HG02943 (cell line): ENCODE results near the gene CDK5.
A peak's percentile ranks its signal among the peaks of the same experiment; 100 is the strongest.
"Not testable (repeated sequence)": the region's sequence is repeated elsewhere in the genome, so short reads cannot be mapped to it uniquely, and the experiment has no call there.

ENCODE experiments used
- ATAC-seq: cut with Tn5 transposase; IDR thresholded peaks from one replicate; pipeline ENCODE4 v1.9.1; 2021; ENCODE audit warnings: mild to moderate bottlenecking, low read depth, moderate library complexity; ENCODE audit not compliant: unreplicated experiment

The CDK5 gene

DNA sequence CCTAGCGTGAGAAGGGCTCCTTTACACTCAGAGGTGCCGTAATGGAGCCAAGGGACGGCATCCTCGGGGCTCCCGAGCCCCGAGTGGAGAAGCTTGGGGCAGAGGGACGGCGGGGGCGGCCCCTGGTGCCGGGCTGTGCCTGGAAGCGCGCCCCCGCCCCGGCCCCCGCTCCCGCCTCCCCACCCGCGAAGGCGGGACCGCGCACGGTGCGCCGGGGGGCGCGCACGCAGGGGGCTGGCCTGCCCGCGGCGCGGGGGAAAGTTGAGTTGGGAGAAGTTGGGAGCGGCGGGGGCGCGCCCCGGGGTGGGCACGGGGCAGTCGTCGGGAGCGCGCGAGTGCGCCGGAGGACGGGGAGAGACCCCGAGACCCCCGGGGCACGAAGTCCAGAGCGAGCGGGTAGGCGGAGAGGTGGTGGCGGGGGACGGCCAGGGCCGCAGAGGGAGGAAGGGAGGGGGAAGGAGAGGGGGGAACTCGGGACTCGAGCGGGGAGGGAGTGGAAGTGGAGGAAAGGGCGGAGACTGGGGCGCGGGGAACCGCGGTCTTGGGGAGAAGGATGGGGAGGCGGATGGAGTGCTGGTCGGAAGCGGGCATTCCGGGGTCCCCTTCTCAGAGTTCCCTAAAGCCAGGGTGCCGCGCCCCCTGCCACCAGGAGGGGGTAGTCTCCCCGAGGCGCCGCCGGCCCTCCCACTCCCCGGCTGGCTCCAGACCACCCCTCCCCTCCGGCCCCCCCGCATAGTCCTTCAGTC lies 1.8 kb upstream of the CDK5 start, which contains the start of gene SLC4A2:
Gene SLC4A2 (plus strand): TSS at position 223 of the 746 bp plus-strand sequence. CDS start 2,399 bp downstream, outside the sequence.
- no peak for ATAC-seq

DNA sequence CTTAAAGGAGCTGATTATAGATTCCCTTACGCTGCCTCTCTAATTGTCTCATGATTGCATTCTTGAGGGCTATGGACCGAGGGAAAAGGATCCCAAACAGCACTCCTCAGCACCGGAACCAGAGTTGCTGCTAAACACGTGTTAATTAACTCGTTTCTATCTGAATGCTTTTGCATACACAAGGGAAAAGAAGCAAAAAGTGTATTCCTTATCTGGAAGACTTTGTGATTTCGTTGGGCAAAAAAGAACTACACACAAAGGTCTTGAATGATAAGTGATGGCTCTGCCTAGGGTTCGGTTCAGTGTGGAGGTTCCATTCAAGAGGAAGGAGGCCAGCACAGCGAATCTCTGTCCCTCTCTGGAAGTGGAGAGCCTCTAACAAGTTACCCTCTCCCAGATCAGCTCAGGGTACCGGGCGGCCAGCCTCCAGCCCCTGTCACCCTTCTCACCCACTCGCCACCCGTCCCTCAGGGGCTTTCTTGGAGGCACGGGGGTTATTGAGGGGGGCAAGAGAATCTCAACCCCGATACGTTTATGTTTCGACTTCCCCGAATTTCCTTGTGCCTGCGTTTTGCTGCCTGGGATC lies 1.2 kb upstream of the CDK5 start:
- ATAC-seq: no peak

DNA sequence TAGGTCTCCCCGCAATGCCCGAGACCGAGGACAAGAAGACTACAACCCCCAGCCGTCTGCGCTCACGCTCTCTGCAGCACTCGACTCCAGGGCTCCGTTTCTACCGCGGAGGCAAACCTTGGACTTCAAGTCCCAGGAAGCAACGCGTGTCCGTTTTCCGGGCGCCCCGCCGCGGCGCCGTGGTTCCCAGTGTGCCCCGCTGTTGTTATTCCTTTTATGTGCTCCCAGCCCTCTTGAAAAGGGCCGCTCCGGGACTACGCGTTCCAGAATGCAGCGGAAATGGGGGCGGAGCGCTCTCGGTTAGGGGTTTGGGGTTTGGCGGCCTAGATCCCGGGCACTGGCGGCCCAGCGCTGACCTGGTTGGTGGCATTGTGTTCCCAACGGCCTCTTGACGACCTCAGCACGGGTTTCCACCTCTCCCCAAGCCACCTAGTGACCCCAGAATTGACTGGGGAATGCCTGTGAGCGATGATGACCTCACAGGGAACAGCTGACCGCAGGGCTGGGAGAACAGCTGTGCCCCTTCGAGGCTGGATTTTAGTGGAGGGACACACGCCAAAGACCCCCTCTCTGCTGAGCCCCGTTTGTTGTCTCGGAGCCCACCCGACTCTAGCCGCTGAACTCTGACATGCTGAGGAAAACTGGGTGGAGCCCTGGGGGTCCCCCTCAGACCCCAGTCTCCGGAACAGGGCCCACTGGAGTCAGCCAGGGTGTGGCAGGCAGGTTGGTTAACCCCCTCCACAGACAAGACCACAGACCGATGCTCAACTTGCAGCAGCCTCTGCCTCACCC lies 488 bp upstream of the CDK5 start:
- peak; percentile 81 for ATAC-seq

DNA sequence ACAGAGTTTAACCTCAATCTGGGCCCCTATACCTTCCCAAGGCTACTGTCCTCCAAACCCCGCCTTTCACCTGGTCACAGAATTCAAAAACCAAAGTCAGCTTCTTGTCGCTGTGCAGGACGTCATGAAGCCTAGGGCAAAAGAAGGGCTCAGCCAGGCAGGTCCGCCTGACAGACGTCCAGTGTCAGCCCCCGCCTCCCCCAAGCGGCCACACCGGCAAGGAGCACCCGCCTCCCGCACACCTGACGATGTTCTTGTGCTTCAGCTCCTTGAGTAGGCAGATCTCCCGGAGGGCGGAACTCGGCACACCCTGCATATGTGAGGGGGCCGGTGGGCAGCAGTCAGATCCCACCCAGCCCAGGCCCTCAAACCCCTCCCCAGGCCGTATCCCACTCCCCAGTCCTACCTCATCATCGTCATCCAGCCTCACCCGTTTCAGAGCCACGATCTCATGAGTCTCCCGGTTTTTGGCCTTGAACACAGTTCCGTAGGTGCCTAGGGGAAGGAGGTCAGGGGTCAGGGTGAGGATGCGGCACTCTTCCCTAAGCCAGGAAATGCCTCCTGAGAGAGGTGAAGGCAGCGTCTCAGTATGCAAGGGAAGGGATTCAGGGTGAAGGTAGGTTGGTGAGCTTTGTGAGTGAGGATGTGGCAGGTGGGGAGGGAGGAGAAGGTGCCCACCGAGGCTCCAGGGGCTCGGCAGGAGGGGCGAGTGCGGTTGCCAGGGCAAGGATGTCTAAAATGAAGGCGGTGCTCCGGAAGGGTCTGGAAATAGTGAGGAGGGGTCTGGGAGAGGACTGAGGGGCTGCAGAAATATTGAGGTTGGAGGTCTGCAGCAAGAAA lies 811 bp downstream of the CDK5 start:
- ATAC-seq: no peak

DNA sequence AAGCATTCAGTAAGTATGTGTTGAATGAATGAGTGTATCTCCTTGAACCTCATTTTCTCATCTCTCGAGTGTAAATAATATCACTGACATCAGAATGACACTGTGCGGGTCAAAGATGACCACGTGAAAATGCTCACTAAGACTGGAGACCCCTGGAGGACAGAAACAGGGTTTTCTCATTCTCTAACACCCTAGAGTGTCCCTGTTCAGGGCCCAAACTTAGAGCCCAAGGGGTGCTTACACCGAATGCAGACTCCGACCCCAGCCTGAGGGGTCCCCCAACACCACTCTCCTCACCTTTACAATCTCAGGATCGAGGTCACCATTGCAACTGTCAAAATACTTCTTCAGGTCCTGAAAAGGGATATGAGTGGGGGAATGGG lies 1.4 kb downstream of the CDK5 start:
- no peak for ATAC-seq

DNA sequence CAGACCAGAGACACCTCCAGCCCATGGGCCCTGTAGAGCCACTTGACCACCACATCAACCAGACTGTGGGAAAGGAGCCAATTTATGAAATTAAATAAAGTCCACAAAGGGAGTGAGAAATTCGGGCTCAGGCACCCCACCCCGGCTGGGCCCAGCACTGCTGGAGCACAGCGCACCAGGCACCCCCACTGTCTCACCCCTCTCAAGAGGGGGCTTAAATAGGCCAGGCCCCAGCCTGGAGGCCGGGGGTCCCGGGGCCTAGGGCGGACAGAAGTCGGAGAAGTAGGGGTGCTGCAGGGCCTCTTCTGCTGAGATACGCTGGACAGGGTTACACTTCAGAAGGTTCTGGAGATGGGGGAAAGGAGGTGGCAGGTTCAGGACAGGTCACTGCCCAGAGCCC lies 3.9 kb downstream of the CDK5 start:
- no peak for ATAC-seq

DNA sequence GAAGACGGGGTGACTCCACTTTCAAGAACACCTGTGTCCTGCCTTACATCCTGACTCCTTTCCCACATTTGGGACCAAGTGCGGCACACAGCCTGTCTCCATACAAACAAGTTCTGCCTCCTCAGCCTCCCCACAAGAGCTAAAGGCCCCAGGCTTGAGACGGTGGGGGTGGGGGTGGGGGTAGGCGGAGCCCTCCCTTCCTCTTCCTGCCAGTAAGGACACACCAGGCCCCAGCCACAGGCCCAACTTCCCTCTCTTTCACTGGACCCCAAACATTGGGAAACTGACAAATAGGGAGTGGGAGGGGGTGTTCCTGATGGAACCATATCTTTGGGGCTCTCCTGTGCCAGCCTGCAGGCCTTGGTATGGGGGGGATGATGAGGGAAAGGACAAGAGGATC lies 4.6 kb downstream of the CDK5 start:
- ATAC-seq: no peak

DNA sequence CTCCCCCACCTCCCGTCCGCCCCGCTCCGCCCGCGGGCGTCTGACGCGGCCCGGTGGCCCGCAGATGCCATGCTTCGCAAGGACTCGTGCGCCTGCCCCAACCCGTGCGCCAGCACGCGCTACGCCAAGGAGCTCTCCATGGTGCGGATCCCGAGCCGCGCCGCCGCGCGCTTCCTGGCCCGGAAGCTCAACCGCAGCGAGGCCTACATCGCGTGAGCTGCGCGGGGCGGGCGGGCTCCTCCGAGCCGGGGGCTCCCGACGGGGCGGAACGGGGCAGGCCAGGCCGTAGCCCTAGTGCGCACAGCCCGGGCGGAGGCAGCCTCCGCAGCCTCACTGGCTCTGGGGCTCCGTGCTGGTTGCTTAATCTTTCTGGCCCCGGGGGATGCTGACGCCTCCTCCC lies 6.6 kb downstream of the CDK5 start:
- no peak for ATAC-seq

DNA sequence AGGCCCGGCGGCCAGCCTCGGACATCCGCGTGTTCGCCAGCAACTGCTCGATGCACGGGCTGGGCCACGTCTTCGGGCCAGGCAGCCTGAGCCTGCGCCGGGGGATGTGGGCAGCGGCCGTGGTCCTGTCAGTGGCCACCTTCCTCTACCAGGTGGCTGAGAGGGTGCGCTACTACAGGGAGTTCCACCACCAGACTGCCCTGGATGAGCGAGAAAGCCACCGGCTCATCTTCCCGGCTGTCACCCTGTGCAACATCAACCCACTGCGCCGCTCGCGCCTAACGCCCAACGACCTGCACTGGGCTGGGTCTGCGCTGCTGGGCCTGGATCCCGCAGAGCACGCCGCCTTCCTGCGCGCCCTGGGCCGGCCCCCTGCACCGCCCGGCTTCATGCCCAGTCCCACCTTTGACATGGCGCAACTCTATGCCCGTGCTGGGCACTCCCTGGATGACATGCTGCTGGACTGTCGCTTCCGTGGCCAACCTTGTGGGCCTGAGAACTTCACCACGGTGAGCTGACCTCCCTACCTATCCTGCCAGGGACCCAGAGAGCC lies 8.7 kb downstream of the CDK5 start:
- no peak for ATAC-seq

DNA sequence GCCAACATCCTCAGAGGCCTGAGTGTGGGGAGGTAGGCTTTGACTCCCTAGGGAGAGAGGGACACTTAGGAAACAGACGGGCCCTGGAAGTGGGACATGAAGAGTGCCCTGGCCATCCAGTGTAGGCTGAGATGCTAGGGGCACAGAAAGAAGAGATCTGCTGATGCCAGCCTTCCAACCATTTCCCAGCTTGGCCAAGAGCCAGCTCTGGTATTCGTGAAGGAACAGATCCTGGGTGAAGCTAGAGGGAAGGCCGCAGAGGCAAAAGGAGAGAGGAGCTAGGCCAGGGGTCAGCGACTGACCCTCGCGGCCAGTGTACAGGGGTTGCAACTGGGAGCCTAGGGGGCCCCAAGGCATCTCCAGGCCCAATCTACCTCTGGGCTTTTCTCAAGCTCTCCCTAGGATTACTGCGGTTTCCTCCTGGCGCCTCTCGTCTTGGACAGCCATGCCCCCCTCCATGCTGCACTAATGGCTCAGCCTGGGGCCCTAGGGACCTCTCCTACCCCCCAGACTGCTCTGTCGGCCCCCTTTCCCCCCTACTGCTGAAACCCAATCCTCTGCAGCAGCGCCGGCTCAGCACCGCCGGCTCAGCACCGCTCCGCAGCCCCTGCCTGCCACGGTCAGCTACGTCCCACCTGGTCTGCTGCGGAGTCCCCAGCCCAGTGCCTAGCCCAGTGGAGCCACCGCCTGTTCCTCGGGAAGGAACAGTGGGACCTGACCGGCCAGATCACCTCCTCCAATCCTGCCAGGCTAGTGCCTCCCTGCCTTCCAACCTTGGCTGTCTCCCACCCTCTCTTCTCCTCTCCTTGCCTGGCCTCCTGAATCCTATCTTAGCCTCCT lies 9.5 kb downstream of the CDK5 start, which contains the start of gene ASIC3:
Gene ASIC3 (plus strand): TSS at position 556 of the 840 bp plus-strand sequence. CDS start 355 bp downstream, outside the sequence.
- no peak for ATAC-seq

DNA sequence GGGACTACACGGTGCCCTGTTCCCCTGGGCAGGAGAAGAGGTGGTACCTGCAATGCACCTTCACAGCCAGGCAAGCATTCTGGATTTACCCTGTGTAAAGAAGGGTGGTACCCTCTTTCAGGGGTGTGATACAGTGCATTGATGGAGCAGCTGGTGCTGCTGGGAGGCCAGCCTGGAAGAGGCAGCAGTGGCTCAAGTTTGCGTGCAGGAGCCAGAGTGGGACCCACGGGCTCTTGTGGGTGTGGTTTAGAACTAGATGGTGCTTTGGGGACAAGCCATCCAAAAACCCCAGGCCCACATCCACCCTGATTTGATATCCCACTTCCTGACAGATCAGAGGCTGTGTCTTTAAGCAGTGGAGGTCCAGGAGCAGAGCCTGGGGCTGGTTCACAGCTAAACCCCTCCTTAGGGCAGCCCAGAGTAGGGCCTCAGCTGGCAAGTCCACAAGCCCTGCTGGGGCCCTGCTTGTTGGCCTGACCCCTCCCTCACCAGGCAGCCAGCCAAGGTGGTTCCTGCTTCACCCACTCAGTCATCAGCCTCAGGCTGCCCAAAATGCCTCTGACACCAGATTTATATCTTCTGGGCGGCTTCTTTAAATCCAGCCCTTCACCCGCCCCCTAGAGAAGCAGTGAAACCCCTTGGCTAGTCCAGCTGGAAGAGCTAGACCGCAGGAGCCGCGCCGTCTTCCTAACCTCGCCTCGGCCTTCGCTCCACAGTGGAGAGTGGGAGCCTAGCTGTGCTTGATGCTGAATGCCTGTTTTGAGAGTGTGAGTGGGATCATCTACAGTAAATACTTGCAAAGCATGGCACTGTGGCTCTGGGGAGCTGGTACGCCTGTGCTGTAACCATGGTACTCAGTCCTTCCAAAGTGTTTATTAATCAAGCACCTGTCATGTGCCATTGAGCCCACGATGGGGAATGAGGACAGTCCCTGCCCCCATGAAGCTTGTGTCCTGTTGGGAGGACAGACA lies 10.8 kb downstream of the CDK5 start:
- no peak for ATAC-seq

DNA sequence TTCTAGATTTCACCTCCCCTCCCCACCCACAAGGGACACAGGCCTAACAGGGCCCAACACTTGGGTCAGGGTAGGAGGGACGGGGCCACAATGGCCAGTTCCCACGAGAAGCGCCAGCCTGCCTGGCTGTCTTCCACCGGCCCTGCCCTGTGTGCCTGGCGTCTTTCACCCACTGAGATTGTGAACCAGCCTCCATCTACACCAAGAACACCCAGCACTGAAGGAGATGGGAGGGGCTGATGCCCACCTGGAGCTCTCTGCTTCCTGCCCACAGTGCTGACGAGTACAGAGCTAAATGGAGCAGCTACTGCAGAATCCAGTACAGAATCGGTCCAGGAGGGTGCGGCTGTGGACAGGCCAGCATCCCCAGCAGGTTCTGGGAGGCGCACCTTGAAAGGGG lies 11.7 kb downstream of the CDK5 start:
- ATAC-seq: no peak

DNA sequence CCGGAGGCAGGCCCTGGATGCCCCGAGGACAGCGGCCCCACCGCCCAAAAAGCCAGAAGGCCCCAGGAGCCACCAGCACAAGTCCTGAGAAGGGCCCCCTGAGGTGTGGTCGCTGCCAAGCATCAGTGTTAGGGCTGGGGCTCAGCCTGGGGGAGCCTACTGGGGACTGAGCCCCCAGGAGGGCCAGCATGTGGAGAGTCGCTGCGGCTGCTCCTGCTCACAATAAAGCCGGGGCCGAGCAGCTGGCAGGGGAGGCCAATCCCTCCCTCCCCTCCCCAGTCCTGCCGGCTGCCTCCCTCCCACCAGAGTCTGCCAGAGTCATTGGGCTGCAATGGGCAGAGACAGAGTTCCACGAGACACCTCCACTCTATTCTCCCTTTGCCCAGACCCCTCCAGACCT lies 12.4 kb downstream of the CDK5 start:
- no peak for ATAC-seq

DNA sequence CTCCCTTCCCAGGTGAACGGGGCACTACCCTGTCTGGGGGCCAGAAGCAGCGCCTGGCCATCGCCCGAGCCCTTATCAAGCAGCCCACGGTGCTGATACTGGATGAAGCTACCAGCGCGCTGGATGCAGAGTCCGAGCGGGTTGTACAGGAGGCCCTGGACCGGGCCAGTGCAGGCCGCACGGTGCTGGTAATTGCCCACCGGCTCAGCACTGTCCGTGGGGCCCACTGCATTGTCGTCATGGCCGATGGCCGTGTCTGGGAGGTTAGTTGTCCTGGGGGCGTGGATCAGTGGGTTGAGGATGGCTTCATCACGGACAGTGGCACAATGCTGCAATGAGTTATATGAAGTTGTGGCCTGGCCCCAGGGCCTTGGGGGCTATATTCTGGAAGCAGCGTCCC lies 13.7 kb downstream of the CDK5 start:
- no peak for ATAC-seq

DNA sequence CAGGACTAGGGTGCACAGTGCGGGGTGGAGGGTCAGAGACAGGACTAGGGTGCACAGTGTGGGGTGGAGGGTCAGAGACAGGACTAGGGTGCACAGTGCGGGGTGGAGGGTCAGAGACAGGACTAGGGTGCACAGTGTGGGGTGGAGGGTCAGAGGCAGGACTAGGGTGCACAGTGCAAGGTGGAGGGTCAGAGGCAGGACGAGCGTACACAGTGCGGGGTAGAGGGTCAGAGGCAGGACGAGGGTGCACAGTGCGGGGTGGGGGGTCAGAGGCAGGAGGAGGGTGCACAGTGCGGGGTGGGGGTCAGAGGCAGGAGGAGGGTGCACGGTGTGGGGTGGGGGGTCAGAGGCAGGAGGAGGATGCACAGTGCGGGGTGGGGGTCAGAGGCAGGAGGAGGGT lies 14.2 kb downstream of the CDK5 start:
- ATAC-seq: not testable (repeated sequence)

DNA sequence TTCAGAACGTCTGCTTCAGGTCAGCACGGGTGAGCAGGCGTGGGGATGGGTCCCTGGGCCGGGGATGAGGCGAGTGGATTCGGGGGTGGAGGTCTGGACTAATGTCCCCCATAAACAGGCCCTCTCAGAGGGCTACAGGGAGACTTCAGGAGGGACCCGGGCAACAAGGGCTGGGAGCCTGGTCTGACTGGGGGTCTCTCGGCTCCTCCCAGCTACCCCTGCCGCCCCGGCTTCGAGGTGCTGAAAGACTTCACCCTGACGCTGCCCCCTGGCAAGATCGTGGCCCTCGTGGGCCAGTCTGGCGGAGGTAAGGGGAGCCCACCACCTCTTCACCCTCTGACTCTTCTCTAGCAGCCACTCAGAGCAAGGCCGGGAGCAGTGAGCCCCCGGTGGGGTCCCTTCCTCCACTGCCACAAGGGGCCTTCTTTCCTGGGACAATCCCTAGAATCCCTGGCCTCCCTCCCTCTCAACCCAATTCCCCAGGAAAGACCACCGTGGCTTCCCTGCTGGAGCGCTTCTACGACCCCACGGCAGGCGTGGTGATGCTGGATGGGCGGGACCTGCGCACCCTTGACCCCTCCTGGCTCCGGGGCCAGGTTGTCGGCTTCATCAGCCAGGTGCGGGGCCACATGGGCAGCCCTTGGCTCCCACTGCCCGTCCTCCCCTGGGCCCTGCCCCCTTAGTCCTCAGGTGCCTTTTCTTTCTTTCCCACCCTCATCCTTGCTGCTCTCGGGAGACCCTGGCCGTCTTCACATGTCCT lies 16.9 kb downstream of the CDK5 start:
- no peak for ATAC-seq

DNA sequence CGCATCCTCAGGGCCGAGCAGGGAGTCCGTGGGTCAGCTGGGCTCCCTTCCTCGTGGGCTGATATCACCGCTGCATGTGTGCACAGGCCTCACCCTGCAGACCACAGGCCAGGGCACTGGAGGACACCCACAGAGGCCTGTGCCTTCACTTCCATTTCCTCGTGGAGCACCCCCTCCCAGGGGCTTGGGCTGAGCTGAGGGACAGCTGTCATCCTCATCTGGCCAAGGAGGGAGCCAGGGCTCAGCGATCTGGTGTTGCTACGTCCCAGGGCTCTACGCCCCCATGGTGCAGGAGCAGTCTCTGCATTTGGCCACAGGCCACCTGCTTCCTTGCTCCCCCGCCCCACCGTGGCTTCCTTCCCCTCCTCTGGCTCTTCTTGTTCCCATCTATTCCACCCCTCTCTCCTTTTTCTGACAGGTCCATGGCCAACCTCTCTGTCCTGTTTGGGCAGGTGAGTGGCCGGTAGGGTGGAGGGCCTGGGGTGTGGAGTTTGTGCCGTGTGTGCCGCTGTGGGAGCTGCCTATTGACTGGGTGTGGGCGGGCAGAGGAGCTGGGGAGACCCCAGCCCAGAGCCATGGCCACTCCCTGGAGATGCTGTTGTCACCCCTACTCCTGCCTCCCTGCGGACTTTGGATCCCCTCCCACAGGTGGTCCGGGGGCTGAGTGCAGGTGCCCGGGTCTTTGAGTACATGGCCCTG lies 17.7 kb downstream of the CDK5 start:
- ATAC-seq: no peak
